SK-N-SH (cell line): ENCODE data around the gene BCL2A1. TPM values are rescaled to one million over a fixed set of nuclear protein-coding genes. Genes with fewer than 3 reads are reported as not detected.
"Not testable (repeated sequence)": the region's sequence is repeated elsewhere in the genome, so short reads cannot be mapped to it uniquely, and the experiment has no call there.

Experiments
- CTCF ChIA-PET: fragments of 300-600, 350-600 bp; formaldehyde crosslinking; extraction: SDS; loops from one replicate; lab custom pipeline; 2021; lab: Yijun Ruan, JAX
- POLR2A ChIA-PET: fragments of 350-600 bp; sonication (Branson Sonifier 250); formaldehyde crosslinking; extraction: SDS; loops from one replicate; lab custom pipeline; 2020; ENCODE audit warnings: antibody characterized with exemption, inconsistent platforms; lab: Yijun Ruan, JAX
- DNase-seq: peaks from one replicate; pipeline ENCODE4 v3.0.0; 2012
- H2AFZ ChIP-seq: fragments of 200-600 bp; sonication (generic); 2 replicates; pipeline ENCODE4 v1.8.1; 2016; ENCODE audit warnings: antibody characterized with exemption, mild to moderate bottlenecking, low read depth
- H3F3A ChIP-seq: fragments of 200-600 bp; sonication (generic); replicated peaks from 2 replicates; pipeline ENCODE3; 2016; ENCODE audit warnings: antibody characterized with exemption, mild to moderate bottlenecking; ENCODE audit not compliant: insufficient read depth
- H3K27ac ChIP-seq, 2 experiments: fragments of 200-500 bp in 1 of 2; fragments of 200-600 bp in 1 of 2; sonication (Bioruptor generic) in 1 of 2; sonication (generic), shearing (Covaris generic) in 1 of 2; 2 replicates each; pipeline versions ENCODE4 v1.5.1 to v1.6.1; 2014 to 2016; ENCODE audit warnings: low read depth in 2 of 2, inconsistent platforms in 1 of 2, low read length in 1 of 2, mild to moderate bottlenecking in 1 of 2, mixed read lengths in 1 of 2
- H3K27me3 ChIP-seq: fragments of 200-600 bp; sonication (generic), shearing (Covaris generic); 2 replicates; pipeline ENCODE4 v1.6.1; 2016; ENCODE audit warnings: mixed run types; ENCODE audit not compliant: insufficient read depth
- H3K36me3 ChIP-seq, 2 experiments: fragments of 200-500 bp in 1 of 2; fragments of 200-600 bp in 1 of 2; sonication (Bioruptor generic) in 1 of 2; sonication (generic) in 1 of 2; replicated peaks in 1 of 2; 2 replicates each; pipeline versions ENCODE3 to v1.5.1; 2014 to 2016; ENCODE audit warnings: low read length in 1 of 2, mild to moderate bottlenecking in 1 of 2; ENCODE audit not compliant: insufficient read depth in 2 of 2, control insufficient read depth in 1 of 2
- H3K4me1 ChIP-seq, 2 experiments: fragments of 200-500 bp in 1 of 2; fragments of 200-600 bp in 1 of 2; sonication (Bioruptor generic) in 1 of 2; sonication (generic), shearing (Covaris generic) in 1 of 2; 2 replicates each; pipeline versions ENCODE4 v1.5.1 to v1.6.1; 2014 to 2016; ENCODE audit warnings: low read depth in 1 of 2, low read length in 1 of 2, mixed run types in 1 of 2; ENCODE audit not compliant: insufficient read depth in 2 of 2, control insufficient read depth in 1 of 2
- H3K4me2 ChIP-seq: fragments of 200-600 bp; sonication (generic), shearing (Covaris generic); 2 replicates; pipeline ENCODE4 v1.6.1; 2017; ENCODE audit warnings: mixed run types
- H3K4me3 ChIP-seq, 2 experiments: fragments of 200-500 bp in 1 of 2; fragments of 200-600 bp in 1 of 2; sonication (Bioruptor generic) in 1 of 2; sonication (generic), shearing (Covaris generic) in 1 of 2; 2 replicates each; pipeline versions ENCODE4 v1.5.1 to v1.8.1; 2014 to 2016; ENCODE audit warnings: low read depth in 2 of 2, inconsistent platforms in 1 of 2, low read length in 1 of 2, mild to moderate bottlenecking in 1 of 2, mixed read lengths in 1 of 2, moderate library complexity in 1 of 2
- H3K79me2 ChIP-seq: fragments of 200-600 bp; sonication (generic); 2 replicates; pipeline ENCODE4 v1.8.1; 2017; ENCODE audit warnings: mild to moderate bottlenecking; ENCODE audit not compliant: insufficient read depth
- H3K9ac ChIP-seq: fragments of 200-600 bp; sonication (generic); 2 replicates; pipeline ENCODE4 v1.6.1; 2017; ENCODE audit warnings: mixed run types
- H3K9me2 ChIP-seq: fragments of 200-600 bp; sonication (generic); 2 replicates; pipeline ENCODE4 v1.6.1; 2017; ENCODE audit warnings: mixed run types
- H3K9me3 ChIP-seq: fragments of 200-600 bp; sonication (generic); 2 replicates; pipeline ENCODE4 v1.6.1; 2017; ENCODE audit warnings: mixed run types, mild to moderate bottlenecking, moderate library complexity
- H4K20me1 ChIP-seq: fragments of 200-600 bp; sonication (generic); 2 replicates; pipeline ENCODE4 v1.6.1; 2017; ENCODE audit warnings: mild to moderate bottlenecking, mixed run types; ENCODE audit not compliant: insufficient read depth
- GABPA ChIP-seq: IDR thresholded peaks from 2 replicates; pipeline ENCODE4 v1.4.0; 2012; ENCODE audit warnings: low read depth, mild to moderate bottlenecking
- MAX ChIP-seq: IDR thresholded peaks from 2 replicates; pipeline ENCODE4 v1.4.0; 2012; ENCODE audit warnings: low read depth
- MXI1 ChIP-seq: IDR thresholded peaks from 2 replicates; pipeline ENCODE4 v1.6.1; 2012; ENCODE audit warnings: mild to moderate bottlenecking, low read depth, low read length, improper control_type of control experiment
- NFIC ChIP-seq: IDR thresholded peaks from 2 replicates; pipeline ENCODE4 v1.4.0; 2012; ENCODE audit warnings: borderline replicate concordance
- PBX3 ChIP-seq: IDR thresholded peaks from 2 replicates; pipeline ENCODE4; 2012
- RAD21 ChIP-seq: IDR thresholded peaks from 2 replicates; pipeline ENCODE4 v1.6.1; 2012; ENCODE audit warnings: mild to moderate bottlenecking, low read length
- REST ChIP-seq: IDR thresholded peaks from 2 replicates; pipeline ENCODE4 v1.6.1; 2012; ENCODE audit warnings: mild to moderate bottlenecking, low read depth, low read length, moderate library complexity
- RFX5 ChIP-seq: IDR thresholded peaks from 2 replicates; pipeline ENCODE4 v1.6.1; 2012; ENCODE audit warnings: mild to moderate bottlenecking, improper control_type of control experiment, low read length
- RXRA ChIP-seq: IDR thresholded peaks from 2 replicates; pipeline ENCODE4 v1.4.0; 2012; ENCODE audit warnings: low read depth, mild to moderate bottlenecking, borderline replicate concordance
- SIN3A ChIP-seq: IDR thresholded peaks from 2 replicates; pipeline ENCODE4 v1.6.1; 2012; ENCODE audit warnings: low read depth, mild to moderate bottlenecking, low read length, moderate library complexity, borderline replicate concordance
- USF2 ChIP-seq: fragments of 150-350 bp; IDR thresholded peaks from 2 replicates; pipeline ENCODE4 v1.6.1; 2017; ENCODE audit warnings: antibody characterized with exemption, low read length, low read depth, borderline replicate concordance
- WGBS: methylation state at CpG from one replicate; pipeline ENCODE4 v1.1.6; 2017; ENCODE audit warnings: low lambda C conversion rate; 5-methylcytosine and 5-hydroxymethylcytosine counted together
- polyA plus RNA-seq, 3 experiments: library from polyadenylated mRNA; depleted of rRNA; stranded (reverse); fragments of >200 nt; gene quantifications; 2 replicates each; pipeline ENCODE4 v1.2.3, GENCODE V29; 2012

BCL2A1 gene
- polyA plus RNA-seq, 1 of the 3 experiments (the other 2 are of a cell fraction) = 0.08 TPM

- no peak for TF ChIP-seq REST
- no peak for TF ChIP-seq NFIC
- no peak for TF ChIP-seq RXRA
- no peak for TF ChIP-seq SIN3A
- no peak for TF ChIP-seq MXI1
- TF ChIP-seq RAD21 = no peak
- TF ChIP-seq GABPA = no peak
Observed at GRCh38 chr15:79929412-79929811, 41.6 kb downstream of the BCL2A1 start (continued).

- POLR2A ChIA-PET, H3K4me3 ChIP-seq, H2AFZ ChIP-seq, H3K9me3 ChIP-seq, H4K20me1 ChIP-seq, H3K27me3 ChIP-seq, H3K9me2 ChIP-seq, H3K36me3 ChIP-seq, H3K4me2 ChIP-seq, H3K27ac ChIP-seq, DNase-seq, H3K9ac ChIP-seq, CTCF ChIA-PET, H3K4me1 ChIP-seq: not testable (repeated sequence)
- Histone ChIP-seq H3F3A (peaks cover 18% of the 10 kb centered on the region), H3K79me2 (peaks cover 25% of the 10 kb centered on the region)
- 95% methylated on average over 15 of the region's 36 CpGs for WGBS
Observed at GRCh38 chr15:79926116-79926515, 44.9 kb downstream of the BCL2A1 start.

- no peaks in the 10 kb centered on the region for H4K20me1 ChIP-seq
- H3K9ac ChIP-seq = peak overlapping the region; percentile 94
- no peaks in the 10 kb centered on the region for H3K27me3 ChIP-seq
- peak overlapping the region; percentile 99 for H2AFZ ChIP-seq
- H3K9me3 ChIP-seq = no peaks in the 10 kb centered on the region
- H3K27ac ChIP-seq = peak overlapping the region; percentile 88 to 91; a peak in 3 of 4 replicates
- 90% methylated on average over 24 of the region's 24 CpGs for WGBS
- no peak for DNase-seq
- H3K36me3 ChIP-seq = peaks cover 5 to 18% of the 10 kb centered on the region in 2 experiments
- CTCF ChIA-PET = no interaction called here
- no peak for TF ChIP-seq REST
- no peak for TF ChIP-seq RFX5
- no peak for TF ChIP-seq SIN3A
- TF ChIP-seq USF2 = no peak
- no peak for TF ChIP-seq MAX
- no peak for TF ChIP-seq PBX3
- peaks cover 18% of the 10 kb centered on the region for H3F3A ChIP-seq
- H3K4me3 ChIP-seq = peak overlapping the region; percentile 95 to 98
- no peaks in the 10 kb centered on the region for H3K9me2 ChIP-seq
- peaks cover 33% of the 10 kb centered on the region for H3K79me2 ChIP-seq
- H3K4me2 ChIP-seq = peak overlapping the region; percentile 87
- H3K4me1 ChIP-seq = no peaks in the 10 kb centered on the region; a peak in 2 of 4 replicates
- POLR2A ChIA-PET = no interaction called here
Observed at GRCh38 chr15:79924379-79924778, 46.6 kb downstream of the BCL2A1 start.
